ENCODE results near the gene NFIB. TPM values are rescaled to one million over a fixed set of nuclear protein-coding genes. Genes with fewer than 3 reads are reported as not detected.

NFIB gene
- total RNA-seq, 2 experiments from 2014 or later = not detected

GRCh38 chr9:14188011-14188410 lies 125.9 kb downstream of the NFIB start:
- no peak overlapping the region for H3K27ac Mint-ChIP-seq
- POLR2A ChIA-PET = no interaction called here

GRCh38 chr9:14186096-14186495 lies 127.8 kb downstream of the NFIB start:
- no peaks in the 10 kb centered on the region for H3K9me3 Mint-ChIP-seq

More at GRCh38 chr9:14188011-14188410, 125.9 kb downstream of the NFIB start:
- Mint-ChIP-seq H3K4me1 (no peaks in the 10 kb centered on the region), H3K36me3 (ENCODE audit: low read depth) (no peaks in the 10 kb centered on the region), H3K9me3 (no peaks in the 10 kb centered on the region), H3K27me3 (no peaks in the 10 kb centered on the region), H3K4me3 (no peak overlapping the region)
- no peak for DNase-seq
- CTCF ChIA-PET = no interaction called here

GRCh38 chr9:14185016-14185415 lies 128.9 kb downstream of the NFIB start:
- Mint-ChIP-seq H3K4me3 (no peak overlapping the region), H3K27me3 (no peaks in the 10 kb centered on the region), H3K27ac (no peak overlapping the region), H3K36me3 (ENCODE audit: low read depth) (no peaks in the 10 kb centered on the region), H3K9me3 (no peaks in the 10 kb centered on the region), H3K4me1 (no peaks in the 10 kb centered on the region)
- no peak for DNase-seq
- ChIA-PET POLR2A (no interaction called here), CTCF (no interaction called here)

More at GRCh38 chr9:14186096-14186495, 127.8 kb downstream of the NFIB start:
- ChIA-PET CTCF (no interaction called here), POLR2A (no interaction called here)
- Mint-ChIP-seq H3K36me3 (ENCODE audit: low read depth) (no peaks in the 10 kb centered on the region), H3K4me1 (no peaks in the 10 kb centered on the region), H3K4me3 (no peak overlapping the region), H3K27me3 (no peaks in the 10 kb centered on the region), H3K27ac (no peak overlapping the region)
- no peak for DNase-seq

- no peak overlapping the region for H3K4me3 Mint-ChIP-seq
- CTCF ChIA-PET = no interaction called here
- H3K9me3 Mint-ChIP-seq = no peaks in the 10 kb centered on the region
- POLR2A ChIA-PET = no interaction called here
- no peaks in the 10 kb centered on the region for H3K27me3 Mint-ChIP-seq
- no peaks in the 10 kb centered on the region for H3K4me1 Mint-ChIP-seq
- H3K27ac Mint-ChIP-seq = no peak overlapping the region
- no peak for DNase-seq
- no peaks in the 10 kb centered on the region for H3K36me3 Mint-ChIP-seq (ENCODE audit: low read depth)
Measured at GRCh38 chr9:14183001-14183400, 130.9 kb downstream of the NFIB start.

- Mint-ChIP-seq H3K4me1 (no peaks in the 10 kb centered on the region), H3K36me3 (ENCODE audit: low read depth) (no peaks in the 10 kb centered on the region), H3K27ac (no peak overlapping the region), H3K9me3 (no peaks in the 10 kb centered on the region), H3K4me3 (no peak overlapping the region), H3K27me3 (no peaks in the 10 kb centered on the region)
- no peak for DNase-seq
- CTCF ChIA-PET = no interaction called here
- POLR2A ChIA-PET = no interaction called here
Measured at GRCh38 chr9:14180960-14181537, 132.9 kb downstream of the NFIB start.

- no peak for DNase-seq
- ChIA-PET POLR2A (no interaction called here), CTCF (no interaction called here)
- Mint-ChIP-seq H3K4me3 (no peak overlapping the region), H3K36me3 (ENCODE audit: low read depth) (no peaks in the 10 kb centered on the region), H3K9me3 (no peaks in the 10 kb centered on the region), H3K4me1 (no peaks in the 10 kb centered on the region), H3K27me3 (no peaks in the 10 kb centered on the region), H3K27ac (no peak overlapping the region)
Measured at GRCh38 chr9:14180093-14180959, 133.6 kb downstream of the NFIB start.

GRCh38 chr9:14179449-14179848 lies 134.5 kb downstream of the NFIB start:
- H3K27me3 Mint-ChIP-seq = no peaks in the 10 kb centered on the region
- no peaks in the 10 kb centered on the region for H3K36me3 Mint-ChIP-seq (ENCODE audit: low read depth)
- no peaks in the 10 kb centered on the region for H3K4me1 Mint-ChIP-seq
- POLR2A ChIA-PET = no interaction called here
- DNase-seq = no peak
- H3K9me3 Mint-ChIP-seq = no peaks in the 10 kb centered on the region
- no peak overlapping the region for H3K4me3 Mint-ChIP-seq
- CTCF ChIA-PET = no interaction called here
- H3K27ac Mint-ChIP-seq = no peak overlapping the region

- H3K36me3 Mint-ChIP-seq (ENCODE audit: low read depth) = no peaks in the 10 kb centered on the region
- no peak overlapping the region for H3K27ac Mint-ChIP-seq
- H3K4me3 Mint-ChIP-seq = no peak overlapping the region
- no peaks in the 10 kb centered on the region for H3K27me3 Mint-ChIP-seq
- ChIA-PET POLR2A (no interaction called here), CTCF (no interaction called here)
- H3K9me3 Mint-ChIP-seq = no peaks in the 10 kb centered on the region
- no peaks in the 10 kb centered on the region for H3K4me1 Mint-ChIP-seq
- DNase-seq = no peak
Measured at GRCh38 chr9:14175778-14176177, 138.2 kb downstream of the NFIB start.

GRCh38 chr9:14173713-14174112 lies 140.2 kb downstream of the NFIB start:
- DNase-seq = no peak
- Mint-ChIP-seq H3K4me1 (no peaks in the 10 kb centered on the region), H3K36me3 (ENCODE audit: low read depth) (no peaks in the 10 kb centered on the region), H3K27me3 (no peaks in the 10 kb centered on the region), H3K27ac (no peak overlapping the region), H3K9me3 (no peaks in the 10 kb centered on the region), H3K4me3 (no peak overlapping the region)
- POLR2A ChIA-PET = no interaction called here
- CTCF ChIA-PET = no interaction called here

- no peak for DNase-seq
- H3K4me1 Mint-ChIP-seq = no peaks in the 10 kb centered on the region
- no peak overlapping the region for H3K4me3 Mint-ChIP-seq
- H3K9me3 Mint-ChIP-seq = no peaks in the 10 kb centered on the region
- POLR2A ChIA-PET = no interaction called here
- CTCF ChIA-PET = no interaction called here
- no peaks in the 10 kb centered on the region for H3K36me3 Mint-ChIP-seq (ENCODE audit: low read depth)
- H3K27me3 Mint-ChIP-seq = no peaks in the 10 kb centered on the region
- no peak overlapping the region for H3K27ac Mint-ChIP-seq
Measured at GRCh38 chr9:14170973-14171596, 142.9 kb downstream of the NFIB start.

- Mint-ChIP-seq H3K27ac (no peak overlapping the region), H3K4me1 (no peaks in the 10 kb centered on the region), H3K36me3 (ENCODE audit: low read depth) (no peaks in the 10 kb centered on the region), H3K9me3 (no peaks in the 10 kb centered on the region), H3K4me3 (no peak overlapping the region), H3K27me3 (no peaks in the 10 kb centered on the region)
- ChIA-PET POLR2A (no interaction called here), CTCF (no interaction called here)
- DNase-seq = no peak
Measured at GRCh38 chr9:14170392-14170931, 143.5 kb downstream of the NFIB start.

GRCh38 chr9:14168381-14168780 lies 145.6 kb downstream of the NFIB start:
- POLR2A ChIA-PET = no interaction called here

GRCh38 chr9:14165376-14166035 lies 148.4 kb downstream of the NFIB start:
- Mint-ChIP-seq H3K27me3 (no peaks in the 10 kb centered on the region), H3K4me3 (no peak overlapping the region), H3K36me3 (ENCODE audit: low read depth) (no peaks in the 10 kb centered on the region), H3K9me3 (no peaks in the 10 kb centered on the region), H3K27ac (no peak overlapping the region), H3K4me1 (no peaks in the 10 kb centered on the region)
- DNase-seq = no peak
- ChIA-PET CTCF (no interaction called here), POLR2A (no interaction called here)

More at GRCh38 chr9:14168381-14168780, 145.6 kb downstream of the NFIB start:
- H3K27me3 Mint-ChIP-seq = no peaks in the 10 kb centered on the region
- no peak overlapping the region for H3K4me3 Mint-ChIP-seq
- H3K27ac Mint-ChIP-seq = no peak overlapping the region
- CTCF ChIA-PET = no interaction called here
- no peaks in the 10 kb centered on the region for H3K9me3 Mint-ChIP-seq
- no peaks in the 10 kb centered on the region for H3K36me3 Mint-ChIP-seq (ENCODE audit: low read depth)
- H3K4me1 Mint-ChIP-seq = no peaks in the 10 kb centered on the region
- no peak for DNase-seq

All from activated CD4-positive, alpha-beta memory T cell treated with anti-CD3 and anti-CD28 coated beads, Interleukin-2, amount 10 ng/mL, durations not matched to agents 7 days and 5 days (primary cell).